WTC11 (cell line): ENCODE data around the gene HNRNPAB. TPM values are rescaled to one million over a fixed set of nuclear protein-coding genes. Genes with fewer than 3 reads are reported as not detected.

Source experiments
- ATAC-seq: fragments of 200-7000 bp; cut with Tn5 transposase; 2 replicates; pipeline ENCODE4 v1.10.0; 2021; ENCODE audit warnings: mild to moderate bottlenecking, moderate library complexity
- CTCF ChIA-PET: fragments of 300-600 bp; sonication (Branson Sonifier 250); formaldehyde crosslinking; loops from one replicate; lab custom pipeline; 2021; ENCODE audit warnings: antibody characterized with exemption; lab: Charles Lee
- POLR2A ChIA-PET: fragments of 350-600 bp; sonication (Branson Sonifier 250); formaldehyde crosslinking; loops from one replicate; lab custom pipeline; 2021; ENCODE audit warnings: antibody characterized with exemption; lab: Charles Lee
- DNase-seq: peaks from one replicate; pipeline ENCODE4 v3.0.0; 2021; ENCODE audit warnings: low spot score
- H3K27ac Mint-ChIP-seq: 2 replicates; pipeline ENCODE4 v1.8.0; 2021; ENCODE audit warnings: mixed read lengths
- H3K27me3 Mint-ChIP-seq: 2 replicates; pipeline ENCODE4 v1.8.0; 2021; ENCODE audit warnings: low read depth, mild to moderate bottlenecking, moderate library complexity, mixed read lengths
- H3K36me3 Mint-ChIP-seq: 2 replicates; pipeline ENCODE4 v1.8.0; 2021; ENCODE audit warnings: mixed read lengths
- H3K4me1 Mint-ChIP-seq: 2 replicates; pipeline ENCODE4 v1.8.0; 2022; ENCODE audit warnings: mixed read lengths
- H3K4me3 Mint-ChIP-seq: 2 replicates; pipeline ENCODE4 v1.8.0; 2021; ENCODE audit warnings: mild to moderate bottlenecking, moderate library complexity, mixed read lengths
- H3K9me3 Mint-ChIP-seq: 2 replicates; pipeline ENCODE4 v1.8.0; 2021; ENCODE audit warnings: mixed read lengths
- CREM ChIP-seq: sonication (generic); formaldehyde crosslinking; IDR thresholded peaks from 2 replicates; pipeline ENCODE4 v1.8.1; 2022; ENCODE audit warnings: mild to moderate bottlenecking, missing genetic modification reagents, moderate library complexity
- ELF4 ChIP-seq: sonication (generic); formaldehyde crosslinking; IDR thresholded peaks from 2 replicates; pipeline ENCODE4 v1.8.1; 2022; ENCODE audit warnings: low read depth, mild to moderate bottlenecking, moderate library complexity, missing genetic modification reagents
- EMX1 ChIP-seq: fragments of 250-450 bp; sonication (Bioruptor Pico); IDR thresholded peaks from 2 replicates; pipeline ENCODE4 v1.8.0; 2021; ENCODE audit warnings: mild to moderate bottlenecking
- ETV6 ChIP-seq: sonication (generic); formaldehyde crosslinking; IDR thresholded peaks from 2 replicates; pipeline ENCODE4 v1.8.1; 2022; ENCODE audit warnings: mild to moderate bottlenecking, missing genetic modification reagents
- GRHL2 ChIP-seq: fragments of 250-450 bp; sonication (Bioruptor Pico); IDR thresholded peaks from 2 replicates; pipeline ENCODE4 v1.8.0; 2022; ENCODE audit warnings: mild to moderate bottlenecking, moderate library complexity; ENCODE audit not compliant: insufficient replicate concordance, severe bottlenecking
- IRF2 ChIP-seq: sonication (generic); formaldehyde crosslinking; IDR thresholded peaks from 2 replicates; pipeline ENCODE4 v1.8.0; 2022; ENCODE audit warnings: low read depth, missing genetic modification reagents, borderline replicate concordance
- JUN ChIP-seq: sonication (generic); formaldehyde crosslinking; IDR thresholded peaks from 2 replicates; pipeline ENCODE4 v1.8.0; 2023; ENCODE audit warnings: mild to moderate bottlenecking, missing genetic modification reagents
- KAT7 ChIP-seq: sonication (generic); formaldehyde crosslinking; IDR thresholded peaks from 2 replicates; pipeline ENCODE4 v1.8.1; 2023; ENCODE audit warnings: missing genetic modification reagents, mild to moderate bottlenecking, borderline replicate concordance
- MYBL2 ChIP-seq: sonication (generic); formaldehyde crosslinking; IDR thresholded peaks from 2 replicates; pipeline ENCODE4 v1.8.1; 2023; ENCODE audit warnings: mild to moderate bottlenecking, moderate library complexity, missing genetic modification reagents
- NR2C2 ChIP-seq: sonication (generic); formaldehyde crosslinking; IDR thresholded peaks from 2 replicates; pipeline ENCODE4 v1.8.0; 2022; ENCODE audit warnings: mild to moderate bottlenecking, missing genetic modification reagents
- NR3C1 ChIP-seq: sonication (generic); formaldehyde crosslinking; conservative IDR thresholded peaks from 2 replicates; pipeline ENCODE4 v1.8.1; 2023; ENCODE audit warnings: low read depth, mild to moderate bottlenecking, missing genetic modification reagents
- RORB ChIP-seq: fragments of 250-450 bp; sonication (Bioruptor Pico); IDR thresholded peaks from 2 replicates; pipeline ENCODE4 v1.9.0; 2021; ENCODE audit warnings: mild to moderate bottlenecking
- SP1 ChIP-seq: sonication (generic); formaldehyde crosslinking; conservative IDR thresholded peaks from 2 replicates; pipeline ENCODE4 v1.8.1; 2022; ENCODE audit warnings: missing genetic modification reagents
- ZBTB21 ChIP-seq: sonication (generic); formaldehyde crosslinking; IDR thresholded peaks from 2 replicates; pipeline ENCODE4 v1.8.1; 2023; ENCODE audit warnings: mild to moderate bottlenecking, missing genetic modification reagents, borderline replicate concordance
- ZNF317 ChIP-seq: sonication (generic); formaldehyde crosslinking; IDR thresholded peaks from 2 replicates; pipeline ENCODE4 v1.8.1; 2023; ENCODE audit warnings: low read depth, mild to moderate bottlenecking, moderate library complexity, missing genetic modification reagents, borderline replicate concordance
- ZNF396 ChIP-seq: fragments of 250-450 bp; sonication (Bioruptor Pico); IDR thresholded peaks from 2 replicates; pipeline ENCODE4 v1.8.0; 2021; ENCODE audit warnings: mild to moderate bottlenecking, moderate library complexity, borderline replicate concordance
- ZNF423 ChIP-seq: fragments of 250-450 bp; sonication (Bioruptor Pico); IDR thresholded peaks from 2 replicates; pipeline ENCODE4 v2.1.2; 2022; ENCODE audit warnings: mild to moderate bottlenecking, moderate library complexity
- total RNA-seq: library from RNA; stranded (reverse); gene quantifications from 3 replicates; pipeline ENCODE4 v1.2.3, GENCODE V29; 2021
- TF ChIP-seq, protein P1 (sequence below): sonication (generic); formaldehyde crosslinking; IDR thresholded peaks from 2 replicates; pipeline ENCODE4 v1.8.1; 2023; ENCODE audit warnings: mild to moderate bottlenecking, missing genetic modification reagents, moderate library complexity
- TF ChIP-seq, protein P2 (sequence below): sonication (generic); formaldehyde crosslinking; conservative IDR thresholded peaks from 2 replicates; pipeline ENCODE4 v1.8.1; 2022; ENCODE audit warnings: mild to moderate bottlenecking, missing genetic modification reagents
- TF ChIP-seq, protein P3 (sequence below): sonication (generic); formaldehyde crosslinking; IDR thresholded peaks from 2 replicates; pipeline ENCODE4 v1.8.0; 2022; ENCODE audit warnings: mild to moderate bottlenecking, missing genetic modification reagents
- TF ChIP-seq, protein P4 (sequence below): fragments of 250-450 bp; sonication (Bioruptor Pico); IDR thresholded peaks from 2 replicates; pipeline ENCODE4 v1.9.0; 2021; ENCODE audit warnings: moderate library complexity, mild to moderate bottlenecking, inconsistent platforms, borderline replicate concordance
- TF ChIP-seq, protein P5 (sequence below): sonication (generic); formaldehyde crosslinking; IDR thresholded peaks from 2 replicates; pipeline ENCODE4 v1.8.0; 2022; ENCODE audit warnings: mild to moderate bottlenecking, missing genetic modification reagents
- TF ChIP-seq, protein P6 (sequence below): sonication (generic); formaldehyde crosslinking; IDR thresholded peaks from 2 replicates; pipeline ENCODE4 v1.8.1; 2023; ENCODE audit warnings: mild to moderate bottlenecking, missing genetic modification reagents, borderline replicate concordance
- TF ChIP-seq, protein P7 (sequence below): fragments of 250-450 bp; sonication (Bioruptor Pico); IDR thresholded peaks from 2 replicates; pipeline ENCODE4 v1.8.0; 2021; ENCODE audit warnings: mild to moderate bottlenecking
- TF ChIP-seq, protein P8 (sequence below): sonication (generic); formaldehyde crosslinking; IDR thresholded peaks from 2 replicates; pipeline ENCODE4 v1.8.1; 2023; ENCODE audit warnings: mild to moderate bottlenecking, missing genetic modification reagents
- TF ChIP-seq, protein P9 (sequence below): sonication (generic); formaldehyde crosslinking; IDR thresholded peaks from 2 replicates; pipeline ENCODE4 v1.8.0; 2022; ENCODE audit warnings: mild to moderate bottlenecking, missing genetic modification reagents

The HNRNPAB gene
- total RNA-seq, 1 experiment from 2014 or later, result 457 TPM

DNA sequence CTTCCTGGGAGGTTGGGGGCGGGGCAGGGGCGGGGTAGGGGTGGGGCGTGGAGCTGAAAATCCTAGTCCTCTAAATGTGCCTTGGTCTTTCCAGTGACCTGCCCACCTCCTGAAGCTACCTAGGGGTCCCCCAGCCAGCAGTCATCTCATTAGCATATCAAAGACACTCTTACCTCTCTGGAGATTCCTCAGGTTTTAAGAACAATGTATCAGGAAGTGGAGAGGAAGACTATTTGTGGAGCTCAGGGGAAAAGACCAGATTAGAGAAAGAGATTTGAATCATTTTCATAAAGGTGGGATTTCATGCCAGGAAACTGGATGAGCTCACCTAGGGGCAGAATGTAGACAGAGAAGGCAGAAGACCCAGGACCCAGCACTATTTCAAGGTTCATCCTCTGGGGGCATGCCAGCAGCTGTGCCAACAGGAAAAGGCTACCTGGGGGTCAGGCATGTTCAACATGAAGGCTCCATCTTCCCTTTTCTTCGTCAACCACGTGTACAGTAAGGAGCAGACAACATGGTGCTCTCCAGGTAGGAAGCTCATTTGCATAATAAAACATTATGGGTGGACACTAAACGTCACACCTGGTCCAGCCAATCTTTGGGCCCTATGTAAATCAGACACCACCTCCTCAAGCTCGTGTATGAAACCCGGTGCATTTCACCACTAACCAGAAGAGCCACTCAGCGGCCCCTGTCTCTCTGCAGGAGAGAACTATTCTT is 24.0 kb upstream of the HNRNPAB start:
- H3K4me3 Mint-ChIP-seq, result peak overlapping the region; percentile 57
- TF ChIP-seq JUN (CRISPR knock-in tag) (no peak), MYBL2 (CRISPR knock-in tag) (no peak), GRHL2 (CRISPR knock-in tag) (no peak), EMX1 (no peak), SP1 (CRISPR knock-in tag) (peak; percentile 75), NR3C1 (CRISPR knock-in tag) (no peak), IRF2 (CRISPR knock-in tag) (no peak), ZNF423 (CRISPR knock-in tag) (peak; percentile 58), ZNF317 (CRISPR knock-in tag) (no peak), ZNF396 (CRISPR knock-in tag) (0 out of 2 replicates have a peak, but pooled peaks have one; percentile 48), ETV6 (CRISPR knock-in tag) (peak; percentile 64; the same call in 1 of the 2 replicates), NR2C2 (CRISPR knock-in tag) (no peak), KAT7 (CRISPR knock-in tag) (no peak), RORB (CRISPR knock-in tag) (no peak), ELF4 (CRISPR knock-in tag) (no peak), ZBTB21 (CRISPR knock-in tag) (peak; percentile 73; the same call in 1 of the 2 replicates), CREM (CRISPR knock-in tag) (peak; percentile 40; the same call in 1 of the 2 replicates)
- TF ChIP-seq, protein P1, sequence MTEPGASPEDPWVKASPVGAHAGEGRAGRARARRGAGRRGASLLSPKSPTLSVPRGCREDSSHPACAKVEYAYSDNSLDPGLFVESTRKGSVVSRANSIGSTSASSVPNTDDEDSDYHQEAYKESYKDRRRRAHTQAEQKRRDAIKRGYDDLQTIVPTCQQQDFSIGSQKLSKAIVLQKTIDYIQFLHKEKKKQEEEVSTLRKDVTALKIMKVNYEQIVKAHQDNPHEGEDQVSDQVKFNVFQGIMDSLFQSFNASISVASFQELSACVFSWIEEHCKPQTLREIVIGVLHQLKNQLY (CRISPR knock-in tag), result no peak
- TF ChIP-seq, protein P2, sequence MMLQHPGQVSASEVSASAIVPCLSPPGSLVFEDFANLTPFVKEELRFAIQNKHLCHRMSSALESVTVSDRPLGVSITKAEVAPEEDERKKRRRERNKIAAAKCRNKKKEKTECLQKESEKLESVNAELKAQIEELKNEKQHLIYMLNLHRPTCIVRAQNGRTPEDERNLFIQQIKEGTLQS, result no peak
- TF ChIP-seq, protein P3, sequence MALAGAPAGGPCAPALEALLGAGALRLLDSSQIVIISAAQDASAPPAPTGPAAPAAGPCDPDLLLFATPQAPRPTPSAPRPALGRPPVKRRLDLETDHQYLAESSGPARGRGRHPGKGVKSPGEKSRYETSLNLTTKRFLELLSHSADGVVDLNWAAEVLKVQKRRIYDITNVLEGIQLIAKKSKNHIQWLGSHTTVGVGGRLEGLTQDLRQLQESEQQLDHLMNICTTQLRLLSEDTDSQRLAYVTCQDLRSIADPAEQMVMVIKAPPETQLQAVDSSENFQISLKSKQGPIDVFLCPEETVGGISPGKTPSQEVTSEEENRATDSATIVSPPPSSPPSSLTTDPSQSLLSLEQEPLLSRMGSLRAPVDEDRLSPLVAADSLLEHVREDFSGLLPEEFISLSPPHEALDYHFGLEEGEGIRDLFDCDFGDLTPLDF (CRISPR knock-in tag), result no peak
- TF ChIP-seq, protein P4, sequence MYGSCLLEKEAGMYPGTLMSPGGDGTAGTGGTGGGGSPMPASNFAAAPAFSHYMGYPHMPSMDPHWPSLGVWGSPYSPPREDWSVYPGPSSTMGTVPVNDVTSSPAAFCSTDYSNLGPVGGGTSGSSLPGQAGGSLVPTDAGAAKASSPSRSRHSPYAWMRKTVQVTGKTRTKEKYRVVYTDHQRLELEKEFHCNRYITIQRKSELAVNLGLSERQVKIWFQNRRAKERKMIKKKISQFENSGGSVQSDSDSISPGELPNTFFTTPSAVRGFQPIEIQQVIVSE (CRISPR knock-in tag), result no peak
- TF ChIP-seq, protein P5, sequence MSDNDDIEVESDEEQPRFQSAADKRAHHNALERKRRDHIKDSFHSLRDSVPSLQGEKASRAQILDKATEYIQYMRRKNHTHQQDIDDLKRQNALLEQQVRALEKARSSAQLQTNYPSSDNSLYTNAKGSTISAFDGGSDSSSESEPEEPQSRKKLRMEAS (CRISPR knock-in tag), result peak; percentile 91
- TF ChIP-seq, protein P6, sequence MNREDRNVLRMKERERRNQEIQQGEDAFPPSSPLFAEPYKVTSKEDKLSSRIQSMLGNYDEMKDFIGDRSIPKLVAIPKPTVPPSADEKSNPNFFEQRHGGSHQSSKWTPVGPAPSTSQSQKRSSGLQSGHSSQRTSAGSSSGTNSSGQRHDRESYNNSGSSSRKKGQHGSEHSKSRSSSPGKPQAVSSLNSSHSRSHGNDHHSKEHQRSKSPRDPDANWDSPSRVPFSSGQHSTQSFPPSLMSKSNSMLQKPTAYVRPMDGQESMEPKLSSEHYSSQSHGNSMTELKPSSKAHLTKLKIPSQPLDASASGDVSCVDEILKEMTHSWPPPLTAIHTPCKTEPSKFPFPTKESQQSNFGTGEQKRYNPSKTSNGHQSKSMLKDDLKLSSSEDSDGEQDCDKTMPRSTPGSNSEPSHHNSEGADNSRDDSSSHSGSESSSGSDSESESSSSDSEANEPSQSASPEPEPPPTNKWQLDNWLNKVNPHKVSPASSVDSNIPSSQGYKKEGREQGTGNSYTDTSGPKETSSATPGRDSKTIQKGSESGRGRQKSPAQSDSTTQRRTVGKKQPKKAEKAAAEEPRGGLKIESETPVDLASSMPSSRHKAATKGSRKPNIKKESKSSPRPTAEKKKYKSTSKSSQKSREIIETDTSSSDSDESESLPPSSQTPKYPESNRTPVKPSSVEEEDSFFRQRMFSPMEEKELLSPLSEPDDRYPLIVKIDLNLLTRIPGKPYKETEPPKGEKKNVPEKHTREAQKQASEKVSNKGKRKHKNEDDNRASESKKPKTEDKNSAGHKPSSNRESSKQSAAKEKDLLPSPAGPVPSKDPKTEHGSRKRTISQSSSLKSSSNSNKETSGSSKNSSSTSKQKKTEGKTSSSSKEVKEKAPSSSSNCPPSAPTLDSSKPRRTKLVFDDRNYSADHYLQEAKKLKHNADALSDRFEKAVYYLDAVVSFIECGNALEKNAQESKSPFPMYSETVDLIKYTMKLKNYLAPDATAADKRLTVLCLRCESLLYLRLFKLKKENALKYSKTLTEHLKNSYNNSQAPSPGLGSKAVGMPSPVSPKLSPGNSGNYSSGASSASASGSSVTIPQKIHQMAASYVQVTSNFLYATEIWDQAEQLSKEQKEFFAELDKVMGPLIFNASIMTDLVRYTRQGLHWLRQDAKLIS (CRISPR knock-in tag), result peak; percentile 63; the same call in 1 of the 2 replicates
- TF ChIP-seq, protein P7, sequence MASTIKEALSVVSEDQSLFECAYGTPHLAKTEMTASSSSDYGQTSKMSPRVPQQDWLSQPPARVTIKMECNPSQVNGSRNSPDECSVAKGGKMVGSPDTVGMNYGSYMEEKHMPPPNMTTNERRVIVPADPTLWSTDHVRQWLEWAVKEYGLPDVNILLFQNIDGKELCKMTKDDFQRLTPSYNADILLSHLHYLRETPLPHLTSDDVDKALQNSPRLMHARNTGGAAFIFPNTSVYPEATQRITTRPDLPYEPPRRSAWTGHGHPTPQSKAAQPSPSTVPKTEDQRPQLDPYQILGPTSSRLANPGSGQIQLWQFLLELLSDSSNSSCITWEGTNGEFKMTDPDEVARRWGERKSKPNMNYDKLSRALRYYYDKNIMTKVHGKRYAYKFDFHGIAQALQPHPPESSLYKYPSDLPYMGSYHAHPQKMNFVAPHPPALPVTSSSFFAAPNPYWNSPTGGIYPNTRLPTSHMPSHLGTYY (CRISPR knock-in tag), result no peak; the same call in 1 of the 2 replicates
- TF ChIP-seq, protein P8, sequence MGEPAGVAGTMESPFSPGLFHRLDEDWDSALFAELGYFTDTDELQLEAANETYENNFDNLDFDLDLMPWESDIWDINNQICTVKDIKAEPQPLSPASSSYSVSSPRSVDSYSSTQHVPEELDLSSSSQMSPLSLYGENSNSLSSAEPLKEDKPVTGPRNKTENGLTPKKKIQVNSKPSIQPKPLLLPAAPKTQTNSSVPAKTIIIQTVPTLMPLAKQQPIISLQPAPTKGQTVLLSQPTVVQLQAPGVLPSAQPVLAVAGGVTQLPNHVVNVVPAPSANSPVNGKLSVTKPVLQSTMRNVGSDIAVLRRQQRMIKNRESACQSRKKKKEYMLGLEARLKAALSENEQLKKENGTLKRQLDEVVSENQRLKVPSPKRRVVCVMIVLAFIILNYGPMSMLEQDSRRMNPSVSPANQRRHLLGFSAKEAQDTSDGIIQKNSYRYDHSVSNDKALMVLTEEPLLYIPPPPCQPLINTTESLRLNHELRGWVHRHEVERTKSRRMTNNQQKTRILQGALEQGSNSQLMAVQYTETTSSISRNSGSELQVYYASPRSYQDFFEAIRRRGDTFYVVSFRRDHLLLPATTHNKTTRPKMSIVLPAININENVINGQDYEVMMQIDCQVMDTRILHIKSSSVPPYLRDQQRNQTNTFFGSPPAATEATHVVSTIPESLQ, result no peak
- TF ChIP-seq, protein P9, sequence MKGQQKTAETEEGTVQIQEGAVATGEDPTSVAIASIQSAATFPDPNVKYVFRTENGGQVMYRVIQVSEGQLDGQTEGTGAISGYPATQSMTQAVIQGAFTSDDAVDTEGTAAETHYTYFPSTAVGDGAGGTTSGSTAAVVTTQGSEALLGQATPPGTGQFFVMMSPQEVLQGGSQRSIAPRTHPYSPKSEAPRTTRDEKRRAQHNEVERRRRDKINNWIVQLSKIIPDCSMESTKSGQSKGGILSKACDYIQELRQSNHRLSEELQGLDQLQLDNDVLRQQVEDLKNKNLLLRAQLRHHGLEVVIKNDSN, result peak; percentile 55; the same call in 1 of the 2 replicates

More for the DNA sequence above, 24.0 kb upstream of the HNRNPAB start:
- ChIA-PET POLR2A (interaction anchor here (0.7 to 3.6 kb wide), 12 partner anchors 11 to 66 kb away, joined by 3 to 67 read pairs (median 5); partner anchors contain the start of genes HNRNPAB and NHP2), CTCF (interaction anchor here (0.5 to 4.1 kb wide), 23 partner anchors 9 to 754 kb away, joined by 3 to 55 read pairs (median 4); partner anchors contain the start of genes GRK6, HNRNPAB and PHYKPL)
- Mint-ChIP-seq H3K27me3 (no peaks in the 10 kb centered on the region), H3K27ac (peak overlapping the region; percentile 100), H3K36me3 (peaks cover 2% of the 10 kb centered on the region; the same call in 1 of the 2 replicates), H3K4me1 (peaks cover 50% of the 10 kb centered on the region), H3K9me3 (peaks cover 3% of the 10 kb centered on the region; the same call in 1 of the 2 replicates)
- DNase-seq (peak; percentile 75), ATAC-seq (peak; percentile 93)
